Muscle of arm (tissue), 12 donors: Measurements from ENCODE around the gene SNX25. TPM values are rescaled to one million over a fixed set of nuclear protein-coding genes. Genes with fewer than 3 reads are reported as not detected.
"Not testable (repeated sequence)": the region's sequence is repeated elsewhere in the genome, so short reads cannot be mapped to it uniquely, and the experiment has no call there.

ENCODE experiments used
- DNase-seq: peaks from one replicate; pipeline ENCODE4 v3.0.0-alpha.2; 2013
- polyA plus RNA-seq, 12 donors: library from polyadenylated mRNA; unstranded; fragments of 120-200 nt; gene quantifications; one replicate each; pipeline ENCODE4 v1.2.1, GENCODE V29; 2013; ENCODE audit not compliant: insufficient read length in 12 of 12

The SNX25 gene
- polyA plus RNA-seq, 12 donors, result 7.1 to 12.0 (median 9.3) TPM; not detected in 1

DNA sequence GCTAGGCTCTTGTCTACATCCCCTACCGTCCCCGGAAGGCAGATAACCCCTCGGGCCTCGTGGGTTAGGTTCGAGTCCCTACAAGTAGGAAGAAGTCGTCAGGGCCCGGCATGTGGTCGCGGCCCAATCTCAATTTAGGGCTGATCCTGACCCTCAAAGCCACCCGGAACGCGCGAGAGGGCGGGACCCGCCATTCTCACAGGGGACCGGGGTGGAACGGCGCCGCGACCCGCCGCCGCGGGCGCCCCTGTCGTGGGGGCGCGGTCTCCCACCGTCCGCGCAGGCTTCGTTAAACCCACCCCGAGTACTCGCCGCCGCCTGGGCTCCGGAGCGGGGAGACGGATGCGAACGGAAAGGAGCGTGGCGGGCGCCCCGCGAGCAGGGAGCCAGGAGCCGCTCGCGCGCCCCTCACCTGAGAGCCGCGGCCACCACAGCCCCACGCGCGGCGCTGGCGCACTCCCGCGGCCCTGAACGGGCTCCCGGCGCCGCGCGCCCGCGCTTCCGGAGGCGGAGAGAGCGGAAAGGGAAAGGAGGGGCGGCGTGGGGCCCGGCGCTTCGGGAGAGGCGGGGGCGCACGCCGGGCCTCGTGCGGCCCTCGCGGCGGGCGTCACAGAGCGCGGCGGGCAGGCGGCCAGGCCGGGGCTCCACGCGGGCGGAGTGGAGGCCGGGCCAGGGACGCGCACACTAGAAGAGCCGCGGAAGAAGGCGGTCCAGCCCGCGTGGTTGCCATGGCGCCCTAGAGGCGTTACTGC lies 5.7 kb upstream of the SNX25 start, which contains the start of gene CFAP97:
Gene CFAP97, minus strand, starts transcription at position 515 of the 752 bp plus-strand sequence. CDS start 12,804 bp downstream, outside the sequence.
- peak; percentile 90 for DNase-seq

- DNase-seq, result no peak
Observed at GRCh38 chr4:185204238-185204910, 5.0 kb upstream of the SNX25 start.

DNA sequence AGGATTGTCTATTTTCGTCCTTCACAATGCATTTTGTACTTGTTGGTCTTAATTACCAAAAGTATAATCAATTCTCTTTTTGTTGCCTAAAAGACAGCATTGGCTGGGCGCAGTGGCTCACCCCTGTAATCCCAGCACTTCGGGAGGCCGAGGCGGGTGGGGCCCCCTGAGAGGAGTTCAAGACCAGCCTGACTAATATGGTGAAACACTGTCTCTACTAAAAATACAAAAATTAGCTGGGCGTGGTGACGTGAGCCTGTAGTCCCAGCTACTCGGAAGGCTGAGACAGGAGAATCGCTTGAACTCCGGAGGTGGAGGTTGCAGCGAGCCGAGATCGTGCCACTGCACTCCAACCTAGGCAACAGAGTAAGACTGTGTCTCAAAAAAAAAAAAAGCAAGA lies 4.3 kb upstream of the SNX25 start:
- DNase-seq, result not testable (repeated sequence)

GRCh38 chr4:185205697-185206342 lies 3.6 kb upstream of the SNX25 start:
- no peak for DNase-seq

DNA sequence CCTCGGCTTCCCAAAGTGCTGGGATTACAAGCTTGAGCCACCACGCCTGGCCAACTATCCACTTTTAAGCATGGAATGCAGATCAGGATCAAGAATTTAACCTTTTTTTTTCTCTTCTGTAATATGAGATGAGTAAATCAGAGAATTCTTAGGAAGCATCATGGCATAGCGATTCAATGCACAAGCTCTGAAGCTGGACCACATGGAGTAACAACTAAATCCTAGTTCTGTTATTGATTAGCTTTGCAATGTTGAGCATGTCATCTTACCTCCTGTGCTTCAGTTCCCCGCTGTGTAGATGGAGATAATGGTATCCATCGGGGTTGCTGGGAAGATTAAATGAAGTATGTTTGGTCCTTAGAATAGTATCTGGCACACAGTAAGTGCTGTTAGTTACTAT lies 1.9 kb upstream of the SNX25 start:
- DNase-seq, result no peak

GRCh38 chr4:185209852-185210101 lies 379 bp downstream of the SNX25 start:
- not testable (repeated sequence) for DNase-seq

- peak; percentile 69 for DNase-seq
Observed at GRCh38 chr4:185210102-185210981, 944 bp downstream of the SNX25 start.

GRCh38 chr4:185211035-185211434 lies 1.6 kb downstream of the SNX25 start:
- DNase-seq, result no peak

GRCh38 chr4:185211641-185212040 lies 2.2 kb downstream of the SNX25 start:
- DNase-seq, result no peak

GRCh38 chr4:185212581-185212980 lies 3.2 kb downstream of the SNX25 start:
- no peak for DNase-seq

- DNase-seq, result no peak
Observed at GRCh38 chr4:185213877-185214276, 4.5 kb downstream of the SNX25 start.

DNA sequence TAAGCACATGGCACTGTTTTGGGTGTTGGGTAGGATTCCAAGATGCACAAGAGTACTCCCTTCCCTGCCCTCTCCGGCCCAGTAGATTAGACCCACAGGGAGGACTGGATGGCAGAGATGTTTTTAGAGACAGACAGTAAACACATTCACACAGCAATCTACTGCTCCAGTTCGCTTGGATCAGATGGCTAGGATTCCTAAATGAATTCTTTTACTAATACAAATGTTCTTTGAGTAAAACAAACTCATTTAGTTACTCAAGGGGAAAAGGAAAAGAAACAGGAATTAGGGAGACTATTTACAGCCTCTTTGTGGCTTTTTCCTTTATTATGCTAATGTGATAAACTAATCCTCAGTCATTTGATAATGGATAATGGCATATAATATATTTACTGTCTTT lies 5.9 kb downstream of the SNX25 start:
- DNase-seq, result no peak

DNA sequence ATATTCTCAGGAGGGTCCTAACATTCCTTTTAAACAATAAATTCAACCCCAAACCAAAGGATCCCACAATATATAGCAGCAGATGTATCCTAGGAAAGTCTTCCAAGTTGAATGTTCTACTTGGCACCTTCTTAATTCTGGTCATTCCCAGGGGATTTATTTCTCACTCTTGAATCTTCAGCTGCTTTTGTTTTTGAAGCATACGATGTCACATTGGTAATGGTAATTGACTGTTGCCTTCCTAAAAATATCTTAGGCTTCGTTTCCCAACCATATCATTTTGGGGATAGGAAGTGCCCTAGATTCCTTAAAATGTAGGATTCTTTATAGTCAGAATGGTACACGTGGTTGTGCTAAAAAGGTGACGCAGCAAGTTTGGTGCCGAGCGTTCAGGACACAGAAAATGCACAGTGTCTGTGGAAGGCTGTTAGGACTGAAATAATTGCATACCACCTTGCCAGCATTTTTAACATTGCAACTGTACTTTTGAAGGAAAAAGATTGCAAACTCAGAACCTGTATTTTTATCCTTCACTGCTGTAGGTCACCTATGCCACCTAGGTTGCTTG lies 8.1 kb downstream of the SNX25 start:
- DNase-seq, result no peak

- no peak for DNase-seq
Observed at GRCh38 chr4:185218312-185218711, 8.9 kb downstream of the SNX25 start.

- DNase-seq, result peak; percentile 83
Observed at GRCh38 chr4:185219551-185220344, 10.3 kb downstream of the SNX25 start.

DNA sequence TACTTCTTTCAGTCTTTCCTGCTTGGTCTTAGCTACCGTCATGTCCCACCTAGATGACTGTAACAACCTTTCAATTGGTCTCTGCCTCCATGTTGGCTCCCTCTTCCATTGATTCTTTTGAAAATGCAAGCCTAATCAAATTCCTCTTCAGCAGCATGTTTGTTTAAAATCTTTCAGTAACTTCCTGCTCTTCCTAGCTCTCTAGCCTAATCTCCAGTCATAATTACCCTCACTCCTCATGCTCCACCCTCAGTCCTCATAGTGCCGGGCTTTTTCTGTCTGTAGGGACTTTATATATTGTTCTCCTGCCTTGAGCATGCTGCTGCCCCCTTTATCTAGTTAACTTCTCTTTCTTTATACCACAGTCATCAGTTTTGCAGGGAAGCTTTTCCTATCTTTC lies 12.1 kb downstream of the SNX25 start:
- DNase-seq, result no peak

DNA sequence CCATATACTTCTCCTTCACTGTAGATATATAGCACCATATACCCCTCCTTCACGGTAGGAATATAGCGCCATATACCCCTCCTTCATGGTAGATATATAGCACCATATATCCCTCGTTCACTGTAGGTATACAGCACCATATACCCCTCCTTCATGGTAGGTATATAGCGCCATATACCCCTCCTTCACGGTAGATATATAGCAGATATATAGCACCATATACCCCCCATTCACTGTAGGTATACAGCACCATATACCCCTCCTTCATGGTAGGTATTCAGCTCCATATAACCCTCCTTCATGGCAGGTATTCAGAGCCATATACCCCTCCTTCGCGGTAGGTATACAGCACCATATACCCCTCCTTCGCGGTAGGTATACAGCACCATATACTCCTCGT lies 12.5 kb downstream of the SNX25 start:
- DNase-seq, result no peak

DNA sequence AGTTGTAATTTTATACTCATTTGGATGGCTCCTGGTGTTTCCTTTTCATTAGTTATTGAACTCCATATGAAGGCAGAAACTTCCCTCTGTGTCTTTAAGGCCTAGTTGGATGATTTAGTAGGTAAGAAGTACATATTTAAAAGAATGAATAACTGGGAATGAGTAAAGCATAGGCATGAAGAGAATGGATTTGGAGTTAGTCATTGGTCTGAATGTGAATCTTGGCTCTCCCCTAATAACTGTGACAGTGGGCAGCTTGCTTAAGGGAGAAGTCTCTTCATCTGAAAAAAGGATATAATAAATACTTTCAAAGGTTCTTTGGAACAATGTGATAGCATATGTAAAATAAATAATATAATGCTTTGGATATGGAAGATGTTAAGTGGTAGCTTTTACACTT lies 13.2 kb downstream of the SNX25 start:
- no peak for DNase-seq

GRCh38 chr4:185224597-185224996 lies 15.2 kb downstream of the SNX25 start:
- no peak for DNase-seq

DNA sequence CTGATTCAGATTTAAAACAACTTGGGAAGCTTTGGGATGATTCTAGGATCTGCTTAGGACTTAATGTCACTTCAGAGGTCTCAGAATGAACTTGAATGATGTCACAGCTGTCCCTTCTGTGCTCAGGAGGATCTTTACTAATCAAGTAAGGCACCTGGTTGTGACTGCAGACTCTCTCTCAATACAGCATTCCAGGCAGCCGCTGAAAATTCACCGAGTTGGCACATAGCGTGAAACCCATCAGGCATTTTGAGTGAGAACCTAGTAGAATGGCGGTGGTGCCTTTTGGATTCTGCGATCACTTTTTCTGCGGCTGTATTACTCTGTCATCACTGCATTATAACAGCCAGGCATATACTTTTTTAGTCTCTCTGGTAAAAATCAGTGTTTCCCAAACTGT lies 16.5 kb downstream of the SNX25 start:
- DNase-seq, result no peak

GRCh38 chr4:185227131-185227551 lies 17.7 kb downstream of the SNX25 start:
- no peak for DNase-seq
